ENCODE data around the gene AXDND1. TPM values are rescaled to one million over a fixed set of nuclear protein-coding genes. Genes with fewer than 3 reads are reported as not detected.

Gene AXDND1
- total RNA-seq, 1 donor from 2014 or later, result 1.4 TPM

DNA sequence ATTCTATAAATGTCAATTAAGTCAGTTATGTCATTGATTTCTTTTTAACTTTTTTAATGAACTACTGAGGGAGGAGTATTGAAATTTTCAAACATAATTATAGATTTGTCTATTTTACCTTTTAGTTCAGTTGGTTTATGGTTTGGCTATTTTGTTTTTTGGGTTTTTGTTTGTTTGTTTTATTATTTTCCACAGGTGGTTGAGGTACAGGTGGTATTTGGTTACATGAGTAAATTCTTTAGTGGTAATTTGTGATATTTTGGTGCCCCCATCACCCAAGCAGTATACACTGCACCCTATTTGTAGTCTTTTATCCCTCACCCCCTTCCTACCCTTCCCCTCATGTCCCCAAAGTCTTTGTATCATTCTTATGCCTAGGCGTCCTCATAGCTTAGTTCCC lies 235.3 kb downstream of the AXDND1 start:
- Mint-ChIP-seq H3K4me3 (no peak overlapping the region), H3K4me1 (ENCODE audit: unreplicated experiment) (no peaks in the 10 kb centered on the region), H3K27ac (no peak overlapping the region), H3K27me3 (peaks cover 19% of the 10 kb centered on the region), H3K36me3 (no peaks in the 10 kb centered on the region), H3K9me3 (peaks cover 7% of the 10 kb centered on the region)
- TF ChIP-seq CTCF (conservative IDR thresholded peaks at IDR 0.05), result no peak
- DNase-seq (ENCODE audit: extremely low spot score, unreplicated experiment), result no peak

Other genes with a start within 250 kb of the AXDND1 start
- 13.7 and 18.6 TPM in 2 replicates for gene ABL2, start 136.3 kb upstream of the AXDND1 start, total RNA-seq (ENCODE audit: low replicate concordance)
- gene SOAT1, start 72.2 kb upstream of the AXDND1 start, total RNA-seq (ENCODE audit: low replicate concordance), result 43.7 and 53.1 TPM in 2 replicates
- 0.31 TPM in 1 of 2 replicates, not detected in the other for gene NPHS2, start 210.0 kb downstream of the AXDND1 start, total RNA-seq (ENCODE audit: low replicate concordance)
- 0.52 TPM in 1 of 2 replicates, not detected in the other for gene TDRD5, start 225.9 kb downstream of the AXDND1 start, total RNA-seq (ENCODE audit: low replicate concordance)

Measured in type B pancreatic cell (in vitro differentiated cells).